Kidney (tissue), 14 donors: Measurements from ENCODE around the gene VPS16. TPM values are rescaled to one million over a fixed set of nuclear protein-coding genes. Genes with fewer than 3 reads are reported as not detected.

ENCODE experiments used
- DNase-seq, 5 donors: peaks; one replicate each; pipeline ENCODE4 v3.0.0-alpha.2; 2013 to 2020
- FAIRE-seq: peaks from 2 replicates; lab custom pipeline; 2012; peaks lifted over from hg19 to GRCh38; lab: Jason Lieb, UNC
- H3K27ac ChIP-seq, 2 donors: one replicate each; pipeline ENCODE4 v1.7.0; 2013; ENCODE audit warnings: low read depth in 2 of 2, low read length in 2 of 2, inconsistent platforms in 1 of 2
- H3K27me3 ChIP-seq: one replicate; pipeline ENCODE4 v1.7.1; 2013; ENCODE audit warnings: low read length, inconsistent platforms; ENCODE audit not compliant: control insufficient read depth, insufficient read depth
- H3K36me3 ChIP-seq, 3 donors: one replicate each; pipeline versions ENCODE4 v1.7.0 to v1.7.1; 2013; ENCODE audit warnings: low read length in 3 of 3, control low read depth in 1 of 3, inconsistent platforms in 1 of 3; ENCODE audit not compliant: insufficient read depth in 3 of 3, control insufficient read depth in 2 of 3
- H3K4me1 ChIP-seq, 3 donors: one replicate each; pipeline versions ENCODE4 v1.7.0 to v1.7.1; 2013; ENCODE audit warnings: low read length in 3 of 3, inconsistent platforms in 1 of 3, low read depth in 1 of 3; ENCODE audit not compliant: control insufficient read depth in 2 of 3, insufficient read depth in 2 of 3
- H3K4me3 ChIP-seq, 3 donors: one replicate each; pipeline versions ENCODE4 v1.7.0 to v1.8.1; 2013; ENCODE audit warnings: low read length in 3 of 3, control low read depth in 1 of 3, inconsistent platforms in 1 of 3
- H3K9ac ChIP-seq, 3 donors: one replicate each; pipeline versions ENCODE4 v1.7.0 to v1.7.1; 2013; ENCODE audit warnings: low read length in 3 of 3, control low read depth in 1 of 3, inconsistent platforms in 1 of 3
- H3K9me3 ChIP-seq, 3 donors: one replicate each; pipeline versions ENCODE4 v1.7.0 to v1.7.1; 2013; ENCODE audit warnings: low read length in 3 of 3, control low read depth in 1 of 3, inconsistent platforms in 1 of 3; ENCODE audit not compliant: control insufficient read depth in 2 of 3, insufficient read depth in 1 of 3
- CTCF ChIP-seq: IDR thresholded peaks from 3 replicates; pipeline ENCODE4 v1.5.1; 2012; ENCODE audit warnings: mild to moderate bottlenecking, moderate library complexity, borderline replicate concordance; ENCODE audit not compliant: insufficient read depth; ENCODE audit errors: extremely low read depth
- intact Hi-C: fragments of 100-400 bp; cut with DNase I; formaldehyde crosslinking; loops from one replicate; pipeline ENCODE4 v1.11.1; 2022
- polyA plus RNA-seq: library from polyadenylated mRNA; stranded (reverse); fragments of 350-450 nt; fragmentation: Illumina TruSeq; extraction: RNeasy Lipid Tissue Mini Kit (QIAGEN cat#74804); gene quantifications from one replicate; pipeline ENCODE4 v1.2.3, GENCODE V29; 2014; ENCODE audit warnings: low read depth, low replicate concordance; ENCODE audit not compliant: insufficient read depth
- total RNA-seq: library from RNA; stranded (reverse); fragmentation: NEBNext Ultra II Directional; extraction: Animal tissue kit (Norgen Biotek cat#: 25700); gene quantifications from one replicate; pipeline ENCODE4 v1.2.1, GENCODE V29; 2021
- donor health status: control.
- donor health status: control.
- donor health status: control.
- donor health status: control.
- donor health status: control.
- donor health status: DM: yes; HTN: yes; CAD: no.
- donor health status: Normal renal cell carcinoma (clear cell type).

The VPS16 gene
- total and polyA plus RNA-seq, 2 donors from 2014 or later, result 38.6 to 38.8 TPM

GRCh38 chr20:2864626-2865025 lies 24.1 kb downstream of the VPS16 start:
- no peak overlapping the region for H3K9ac ChIP-seq
- intact Hi-C loops, result no loop called here
- H3K4me3 ChIP-seq, result no peak overlapping the region
- no peak for TF ChIP-seq CTCF
- no peaks in the 10 kb centered on the region for H3K27me3 ChIP-seq
- H3K4me1 ChIP-seq, result no peaks in the 10 kb centered on the region
- no peak for FAIRE-seq
- H3K27ac ChIP-seq, result no peak overlapping the region
- no peak for DNase-seq
- H3K9me3 ChIP-seq, result no peaks in the 10 kb centered on the region
- H3K36me3 ChIP-seq, result peaks cover 0 to 28% (median 17%) of the 10 kb centered on the region in 3 donors

- no peaks in the 10 kb centered on the region for H3K9me3 ChIP-seq
- no peak overlapping the region for H3K9ac ChIP-seq
- no peak overlapping the region for H3K4me3 ChIP-seq
- H3K36me3 ChIP-seq, result peaks cover 0 to 28% (median 17%) of the 10 kb centered on the region in 3 donors
- DNase-seq (no peak), FAIRE-seq (no peak)
- no peaks in the 10 kb centered on the region for H3K4me1 ChIP-seq
- no peak for TF ChIP-seq CTCF
- H3K27ac ChIP-seq, result no peak overlapping the region
- no peaks in the 10 kb centered on the region for H3K27me3 ChIP-seq
- intact Hi-C loops, result no loop called here
Measured at GRCh38 chr20:2865101-2865500, 24.6 kb downstream of the VPS16 start.

GRCh38 chr20:2865630-2866029 lies 25.1 kb downstream of the VPS16 start:
- FAIRE-seq (no peak), DNase-seq (no peak)
- H3K27ac ChIP-seq, result no peak overlapping the region
- H3K4me3 ChIP-seq, result no peak overlapping the region
- no peaks in the 10 kb centered on the region for H3K4me1 ChIP-seq
- intact Hi-C loops, result no loop called here
- no peaks in the 10 kb centered on the region for H3K9me3 ChIP-seq
- H3K27me3 ChIP-seq, result no peaks in the 10 kb centered on the region
- TF ChIP-seq CTCF, result no peak
- H3K36me3 ChIP-seq, result peaks cover 0 to 27% (median 16%) of the 10 kb centered on the region in 3 donors
- H3K9ac ChIP-seq, result no peak overlapping the region

- no peak for TF ChIP-seq CTCF
- no peak overlapping the region for H3K27ac ChIP-seq
- DNase-seq, result no peak
- no peaks in the 10 kb centered on the region for H3K4me1 ChIP-seq
- no peak overlapping the region for H3K9ac ChIP-seq
- intact Hi-C loops, result no loop called here
- no peak for FAIRE-seq
- no peaks in the 10 kb centered on the region for H3K27me3 ChIP-seq
- H3K9me3 ChIP-seq, result no peaks in the 10 kb centered on the region
- no peak overlapping the region for H3K4me3 ChIP-seq
- peaks cover 0 to 21% (median 11%) of the 10 kb centered on the region in 3 donors for H3K36me3 ChIP-seq
Measured at GRCh38 chr20:2866236-2866635, 25.7 kb downstream of the VPS16 start.
